H9 (cell line): Measurements from ENCODE around the gene BBS2. TPM values are rescaled to one million over a fixed set of nuclear protein-coding genes. Genes with fewer than 3 reads are reported as not detected.

Experiments used
- DNase-seq: peaks from one replicate; pipeline ENCODE4 v3.0.0-alpha.2; 2017
- H2AFZ ChIP-seq: one replicate; pipeline ENCODE4 v1.6.1; 2013; ENCODE audit warnings: mild to moderate bottlenecking, low read length, control low read depth, moderate library complexity
- H2AK5ac ChIP-seq: 2 replicates; pipeline ENCODE4 v1.6.1; 2013; ENCODE audit warnings: low read length, control low read depth, mixed read lengths; ENCODE audit not compliant: insufficient read length
- H2BK120ac ChIP-seq: one replicate; pipeline ENCODE4 v1.6.1; 2013; ENCODE audit warnings: low read depth, mild to moderate bottlenecking, low read length, control low read depth, inconsistent platforms; ENCODE audit not compliant: poor library complexity, severe bottlenecking
- H2BK12ac ChIP-seq: 2 replicates; pipeline ENCODE4 v1.6.1; 2013; ENCODE audit warnings: low read length, control low read depth, mixed read lengths, low read depth; ENCODE audit not compliant: insufficient read length
- H2BK15ac ChIP-seq: 2 replicates; pipeline ENCODE4 v1.6.1; 2013; ENCODE audit warnings: low read depth, low read length, control low read depth
- H2BK20ac ChIP-seq: one replicate; pipeline ENCODE4 v1.6.1; 2013; ENCODE audit warnings: low read depth, mild to moderate bottlenecking, low read length, control low read depth, inconsistent platforms; ENCODE audit not compliant: poor library complexity, severe bottlenecking
- H2BK5ac ChIP-seq: 2 replicates; pipeline ENCODE4 v1.6.1; 2013; ENCODE audit warnings: low read length, control low read depth, mixed read lengths; ENCODE audit not compliant: insufficient read length
- H3K14ac ChIP-seq: 2 replicates; pipeline ENCODE4 v1.6.1; 2013; ENCODE audit warnings: low read length, control low read depth; ENCODE audit not compliant: insufficient read depth
- H3K18ac ChIP-seq: 2 replicates; pipeline ENCODE4 v1.6.1; 2013; ENCODE audit warnings: low read depth, mild to moderate bottlenecking, mixed read lengths, low read length, control low read depth; ENCODE audit not compliant: insufficient read length
- H3K23ac ChIP-seq: 2 replicates; pipeline ENCODE4 v1.6.1; 2013; ENCODE audit warnings: low read length, control low read depth, mixed read lengths, low read depth; ENCODE audit not compliant: insufficient read length
- H3K23me2 ChIP-seq: 2 replicates; pipeline ENCODE4 v1.6.1; 2013; ENCODE audit warnings: low read depth, mild to moderate bottlenecking, mixed read lengths, low read length, control low read depth; ENCODE audit not compliant: insufficient read length, poor library complexity, severe bottlenecking
- H3K27ac ChIP-seq: 2 replicates; pipeline ENCODE4 v1.5.1; 2013; ENCODE audit warnings: low read length, control low read depth, mixed read lengths, low read depth; ENCODE audit not compliant: insufficient read length
- H3K27me3 ChIP-seq: 2 replicates; pipeline ENCODE4 v1.6.1; 2013; ENCODE audit warnings: low read length, control low read depth, inconsistent platforms; ENCODE audit not compliant: insufficient read depth
- H3K4ac ChIP-seq: 2 replicates; pipeline ENCODE4 v1.6.1; 2013; ENCODE audit warnings: low read depth, mild to moderate bottlenecking, control low read depth, inconsistent platforms, low read length, moderate library complexity
- H3K4me1 ChIP-seq: 2 replicates; pipeline ENCODE4 v1.6.1; 2013; ENCODE audit warnings: low read length, control low read depth, inconsistent platforms; ENCODE audit not compliant: insufficient read depth
- H3K4me2 ChIP-seq: 2 replicates; pipeline ENCODE4 v1.6.1; 2013; ENCODE audit warnings: low read length, control low read depth, mixed read lengths; ENCODE audit not compliant: insufficient read length, insufficient read depth
- H3K56ac ChIP-seq: 2 replicates; pipeline ENCODE4 v1.6.1; 2013; ENCODE audit warnings: low read depth, mild to moderate bottlenecking, mixed read lengths, low read length, control low read depth; ENCODE audit not compliant: insufficient read length
- H3K79me1 ChIP-seq: 2 replicates; pipeline ENCODE4 v1.6.1; 2013; ENCODE audit warnings: low read depth, mild to moderate bottlenecking, moderate library complexity, low read length, control low read depth, inconsistent platforms; ENCODE audit not compliant: insufficient read depth, poor library complexity, severe bottlenecking
- H3K79me2 ChIP-seq: 2 replicates; pipeline ENCODE4 v1.6.1; 2013; ENCODE audit warnings: low read length, control low read depth, inconsistent platforms; ENCODE audit not compliant: insufficient read depth
- H3K9ac ChIP-seq: 2 replicates; pipeline ENCODE4 v1.6.1; 2013; ENCODE audit warnings: low read length, control low read depth, mixed read lengths; ENCODE audit not compliant: insufficient read length; ENCODE audit errors: extremely low read depth
- H3K9me3 ChIP-seq: one replicate; pipeline ENCODE4 v1.6.1; 2013; ENCODE audit warnings: low read depth, low read length, inconsistent platforms; ENCODE audit not compliant: control insufficient read depth
- H3T11ph ChIP-seq: one replicate; pipeline ENCODE4 v1.6.1; 2013; ENCODE audit warnings: mild to moderate bottlenecking, low read length, control low read depth, inconsistent platforms
- H4K20me1 ChIP-seq: one replicate; pipeline ENCODE4 v1.6.1; 2013; ENCODE audit not compliant: control insufficient read depth, insufficient read length, insufficient read depth
- H4K5ac ChIP-seq: 2 replicates; pipeline ENCODE4 v1.6.1; 2013; ENCODE audit warnings: low read depth, mild to moderate bottlenecking, mixed read lengths, low read length, control low read depth; ENCODE audit not compliant: insufficient read length
- H4K8ac ChIP-seq: replicated peaks from 2 replicates; pipeline ENCODE4 v1.6.1; 2013; ENCODE audit warnings: low read length, control low read depth, mixed read lengths, low read depth; ENCODE audit not compliant: insufficient read length
- H4K91ac ChIP-seq: 2 replicates; pipeline ENCODE4 v1.6.1; 2013; ENCODE audit warnings: low read depth, mild to moderate bottlenecking, moderate library complexity, mixed read lengths, low read length, control low read depth; ENCODE audit not compliant: insufficient read length
- H3K27ac Mint-ChIP-seq, 3 experiments: 2 replicates in 2 of 3; 3 replicates in 1 of 3; pipeline ENCODE4 v1.8.0; 2020 to 2021; ENCODE audit warnings: mixed read lengths in 3 of 3, mild to moderate bottlenecking in 1 of 3, moderate library complexity in 1 of 3
- H3K27me3 Mint-ChIP-seq: 2 replicates; pipeline ENCODE4 v1.8.0; 2021; ENCODE audit warnings: low read depth, mild to moderate bottlenecking, moderate library complexity, mixed read lengths
- H3K36me3 Mint-ChIP-seq, 3 experiments: 2 replicates in 2 of 3; 3 replicates in 1 of 3; pipeline ENCODE4 v1.8.0; 2020 to 2021; ENCODE audit warnings: low read depth in 3 of 3, mixed read lengths in 3 of 3; ENCODE audit not compliant: insufficient read depth in 1 of 3
- H3K4me1 Mint-ChIP-seq, 2 experiments: 2 replicates each; pipeline ENCODE4 v1.8.0; 2020; ENCODE audit warnings: mixed read lengths in 2 of 2
- H3K4me3 Mint-ChIP-seq, 2 experiments: 2 replicates in 1 of 2; 3 replicates in 1 of 2; pipeline ENCODE4 v1.8.0; 2020 to 2021; ENCODE audit warnings: mild to moderate bottlenecking in 2 of 2, mixed read lengths in 2 of 2, moderate library complexity in 1 of 2
- H3K9me3 Mint-ChIP-seq, 2 experiments: 2 replicates in 1 of 2; 3 replicates in 1 of 2; pipeline ENCODE4 v1.8.0; 2020; ENCODE audit warnings: mild to moderate bottlenecking in 2 of 2, mixed read lengths in 2 of 2, moderate library complexity in 1 of 2
- CTCF ChIP-seq: fragments of 200-600 bp; sonication (generic); conservative IDR thresholded peaks from 3 replicates; pipeline ENCODE4 v1.8.0; 2021; ENCODE audit warnings: antibody characterized with exemption, mild to moderate bottlenecking
- WGBS: extraction: QIAGEN DNeasy Blood & Tissue Kit; methylation state at CpG from one replicate; pipeline ENCODE4 v1.1.7; 2013; ENCODE audit warnings: missing lambda C conversion rate, low lambda C conversion rate, mixed read lengths; ENCODE audit not compliant: insufficient read length; ENCODE audit errors: extremely low coverage; 5-methylcytosine and 5-hydroxymethylcytosine counted together
- total RNA-seq: library from RNA; stranded (reverse); gene quantifications from 2 replicates; pipeline ENCODE4 v1.2.1, GENCODE V29; 2021

Gene BBS2
- total RNA-seq, 1 experiment from 2014 or later: 13.1 TPM

- Histone ChIP-seq H2AK5ac (no peak overlapping the region), H4K91ac (no peak overlapping the region), H2BK20ac (no peak overlapping the region), H3K4me1 (peaks cover 4% of the 10 kb centered on the region; the same call in 1 of the 2 replicates), H3K23me2 (no peaks in the 10 kb centered on the region), H2BK12ac (no peak overlapping the region), H2BK5ac (no peak overlapping the region), H3K79me2 (no peaks in the 10 kb centered on the region), H3K27ac (no peak overlapping the region), H3T11ph (no peak overlapping the region), H4K5ac (no peak overlapping the region), H3K79me1 (no peaks in the 10 kb centered on the region), H2BK15ac (no peak overlapping the region), H3K18ac (no peak overlapping the region), H2AFZ (no peak overlapping the region), H3K14ac (no peak overlapping the region), H3K56ac (no peak overlapping the region), H3K9me3 (no peaks in the 10 kb centered on the region), H3K4ac (no peak overlapping the region), H3K27me3 (no peaks in the 10 kb centered on the region), H3K23ac (no peak overlapping the region), H3K9ac (no peak overlapping the region), H4K20me1 (no peaks in the 10 kb centered on the region), H3K4me2 (no peak overlapping the region), H2BK120ac (no peak overlapping the region), H4K8ac (no peak overlapping the region)
- Mint-ChIP-seq H3K4me1 (peaks cover 30 to 34% of the 10 kb centered on the region in 2 experiments), H3K9me3 (no peaks in the 10 kb centered on the region; a peak in 1 of 5 replicates), H3K27ac (no peak overlapping the region), H3K36me3 (no peaks in the 10 kb centered on the region; a peak in 1 of 7 replicates), H3K27me3 (peaks cover 19% of the 10 kb centered on the region), H3K4me3 (no peak overlapping the region)
- TF ChIP-seq CTCF: no peak
- DNase-seq: no peak
- WGBS: no CpG with 5 or more reads among the region's 5 CpGs
Measured at GRCh38 chr16:56549744-56550385, 30.0 kb upstream of the BBS2 start.
